ENCODE data around the gene NOS3. TPM values are rescaled to one million over a fixed set of nuclear protein-coding genes. Genes with fewer than 3 reads are reported as not detected.

NOS3 gene
- total RNA-seq, 1 donor from 2014 or later, result 12.6 TPM

GRCh38 chr7:150961510-150962289, 29.1 kb upstream of the NOS3 start:
- peaks cover 99% of the 10 kb centered on the region for H3K4me1 ChIP-seq
- intact Hi-C loops (cut with micrococcal nuclease), result no loop called here
- H3K4me3 ChIP-seq, result no peak overlapping the region
- peak; percentile 14 for DNase-seq
- peak overlapping the region; percentile 96 for H3K27ac ChIP-seq (replicated peaks)
- H3K27me3 ChIP-seq (ENCODE audit: low read depth), result peaks cover 82% of the 10 kb centered on the region
- no peaks in the 10 kb centered on the region for H3K36me3 ChIP-seq
- no peaks in the 10 kb centered on the region for H3K9me3 ChIP-seq (replicated peaks)
- no peak for TF ChIP-seq CTCF (IDR thresholded peaks at IDR 0.05; ENCODE audit: borderline replicate concordance)

GRCh38 chr7:150962290-150962552, 28.6 kb upstream of the NOS3 start:
- no peak for DNase-seq
- H3K36me3 ChIP-seq, result no peaks in the 10 kb centered on the region
- intact Hi-C loops (cut with micrococcal nuclease), result no loop called here
- H3K4me1 ChIP-seq, result peaks cover 99% of the 10 kb centered on the region
- H3K9me3 ChIP-seq (replicated peaks), result no peaks in the 10 kb centered on the region
- no peak overlapping the region for H3K4me3 ChIP-seq
- TF ChIP-seq CTCF (IDR thresholded peaks at IDR 0.05; ENCODE audit: borderline replicate concordance), result no peak
- H3K27me3 ChIP-seq (ENCODE audit: low read depth), result peaks cover 77% of the 10 kb centered on the region
- peak overlapping the region; percentile 96 for H3K27ac ChIP-seq (replicated peaks)

- no peak overlapping the region for H3K4me3 ChIP-seq
- no peaks in the 10 kb centered on the region for H3K9me3 ChIP-seq (replicated peaks)
- H3K27me3 ChIP-seq (ENCODE audit: low read depth), result peaks cover 77% of the 10 kb centered on the region
- H3K4me1 ChIP-seq, result peaks cover 99% of the 10 kb centered on the region
- peak; percentile 52 for DNase-seq
- TF ChIP-seq CTCF (IDR thresholded peaks at IDR 0.05; ENCODE audit: borderline replicate concordance), result peak; percentile 89
- intact Hi-C loops (cut with micrococcal nuclease), result no loop called here
- H3K27ac ChIP-seq (replicated peaks), result peak overlapping the region; percentile 96
- H3K36me3 ChIP-seq, result no peaks in the 10 kb centered on the region
Measured at GRCh38 chr7:150962553-150963399, 28.0 kb upstream of the NOS3 start.

- H3K27ac ChIP-seq (replicated peaks), result peak overlapping the region; percentile 96
- H3K36me3 ChIP-seq, result no peaks in the 10 kb centered on the region
- H3K4me3 ChIP-seq, result no peak overlapping the region
- peaks cover 77% of the 10 kb centered on the region for H3K27me3 ChIP-seq (ENCODE audit: low read depth)
- no peak for TF ChIP-seq CTCF (IDR thresholded peaks at IDR 0.05; ENCODE audit: borderline replicate concordance)
- H3K9me3 ChIP-seq (replicated peaks), result no peaks in the 10 kb centered on the region
- DNase-seq, result peak; percentile 36
- intact Hi-C loops (cut with micrococcal nuclease), result no loop called here
- H3K4me1 ChIP-seq, result peaks cover 97% of the 10 kb centered on the region
Measured at GRCh38 chr7:150963707-150964559, 26.9 kb upstream of the NOS3 start.

GRCh38 chr7:150964593-150965111, 26.2 kb upstream of the NOS3 start:
- Histone ChIP-seq H3K27ac (replicated peaks) (peak overlapping the region; percentile 96), H3K4me3 (peak overlapping the region; percentile 48), H3K27me3 (ENCODE audit: low read depth) (peaks cover 77% of the 10 kb centered on the region), H3K9me3 (replicated peaks) (no peaks in the 10 kb centered on the region), H3K4me1 (peaks cover 97% of the 10 kb centered on the region), H3K36me3 (no peaks in the 10 kb centered on the region)
- intact Hi-C loops (cut with micrococcal nuclease), result no loop called here
- peak; percentile 42 for TF ChIP-seq CTCF (IDR thresholded peaks at IDR 0.05; ENCODE audit: borderline replicate concordance)
- peak; percentile 89 for DNase-seq

Measured in left ventricle myocardium inferior (tissue), 1 donor.